Adrenal gland (tissue), 19 donors: Measurements from ENCODE around the gene CHD3. TPM values are rescaled to one million over a fixed set of nuclear protein-coding genes. Genes with fewer than 3 reads are reported as not detected.
A peak's percentile ranks its signal among the peaks of the same experiment; 100 is the strongest.

Source experiments
- DNase-seq, 7 donors: peaks; one replicate each; pipeline ENCODE4 v3.0.0-alpha.2; 2019 to 2020
- H3K27ac ChIP-seq, 5 donors: fragments of 200-600 bp; sonication (generic) in 4 of 5; 1 replicate in 3 of 5; 2 replicates in 2 of 5; pipeline versions ENCODE4 v1.5.1 to v1.8.0; 2016 to 2020; ENCODE audit warnings: mild to moderate bottlenecking in 1 of 5
- H3K27me3 ChIP-seq: fragments of 200-600 bp; 2 replicates; pipeline ENCODE4 v1.8.0; 2021
- H3K36me3 ChIP-seq, 2 donors: fragments of 200-600 bp; replicated peaks in 1 of 2; 1 replicate in 1 of 2; 2 replicates in 1 of 2; pipeline versions ENCODE4 v1.5.1 to v1.8.0; 2018 to 2022
- H3K4me1 ChIP-seq, 2 donors: fragments of 200-600 bp; replicated peaks in 1 of 2; 1 replicate in 1 of 2; 2 replicates in 1 of 2; pipeline versions ENCODE4 v1.5.1 to v1.8.0; 2018 to 2021
- H3K4me3 ChIP-seq, 4 donors: fragments of 200-600 bp; sonication (generic) in 3 of 4; one replicate each; pipeline ENCODE4 v1.5.1; 2016 to 2018
- H3K9me3 ChIP-seq, 3 donors: fragments of 200-600 bp; sonication (generic) in 1 of 3; replicated peaks in 1 of 3; 1 replicate in 2 of 3; 2 replicates in 1 of 3; pipeline versions ENCODE4 v1.5.1 to v1.8.0; 2016 to 2021
- POLR2A ChIP-seq, 2 donors: fragments of 450-650 bp; IDR thresholded peaks; one replicate each; pipeline ENCODE4 v1.6.1; 2017; ENCODE audit warnings: antibody characterized with exemption in 2 of 2, mild to moderate bottlenecking in 2 of 2, moderate library complexity in 1 of 2
- WGBS, 4 donors: extraction: QIAGEN DNeasy Blood & Tissue Kit in 2 of 4; methylation state at CpG; one replicate each; pipeline versions ENCODE4 v1.1.5 to v1.1.7; 2013 to 2017; 5-methylcytosine and 5-hydroxymethylcytosine counted together
- intact Hi-C, 2 donors: fragments of 100-400 bp; cut with DNase I; formaldehyde crosslinking; loops; one replicate each; pipeline versions ENCODE4 v1.14.1 to v1.15.0; 2022 to 2023
- long read RNA-seq, 10 donors: library from polyadenylated mRNA in 3 of 10; unstranded in 2 of 10; stranded (forward) in 1 of 10; transcript quantifications; one replicate each; pipeline ENCODE4 v2.0.0 and lab custom pipeline, GENCODE V29; 2021 to 2026
- polyA plus RNA-seq, 3 donors: library from polyadenylated mRNA; stranded (reverse); fragments of 200-250 nt in 2 of 3; fragments of 350-450 nt in 1 of 3; fragmentation: Illumina TruSeq in 1 of 3; extraction: RNeasy Lipid Tissue Mini Kit (QIAGEN cat#74804) in 1 of 3; gene quantifications; one replicate each; pipeline ENCODE4 v1.2.3, GENCODE V29; 2013 to 2014
- total RNA-seq, 9 donors: library from RNA; depleted of rRNA in 4 of 9; stranded (reverse); fragments of >200 nt in 4 of 9; fragments of 120-200 nt in 1 of 9; fragmentation: NEBNext Ultra II Directional in 1 of 9; extraction: Animal tissue kit (Norgen Biotek cat#: 25700) in 1 of 9; gene quantifications; one replicate each; pipeline versions ENCODE4 v1.1.0 to v1.2.4, GENCODE V29; 2013 to 2023
- TF ChIP-seq, protein P1 (sequence below), 6 experiments: fragments of 450-650 bp in 4 of 6; fragments of 200-600 bp in 2 of 6; sonication (generic) in 1 of 6; IDR thresholded peaks; 1 replicate in 5 of 6; 2 replicates in 1 of 6; pipeline versions ENCODE4 v1.5.1 to v1.8.0; 2016 to 2021; ENCODE audit warnings: antibody characterized with exemption in 6 of 6, mild to moderate bottlenecking in 2 of 6, moderate library complexity in 1 of 6
- donor health status: healthy with polysubstance abuse.
- donor health status: Bipolar disorder and iron deficiency.
- donor health status: DM: yes; HTN: yes; CAD: no.
- donor health status: DM: no; HTN: no; CAD: no.
- donor health status: DM: no; HTN: no; CAD: no.
- donor health status: DM: yes; HTN: yes; CAD: no.

The CHD3 gene
- total RNA-seq (100 to 1,000 TPM in 2 of 9 donors, 10 to 100 TPM in 7; 53.1 to 123 (median 90.9) TPM), polyA plus RNA-seq (100 to 1,000 TPM in 2 of 3 donors, 10 to 100 TPM in 1; 43.8 to 326 (median 104) TPM)
- long read RNA-seq, donor 1, partial matches to known transcripts: 361 of 612 reads
- long read RNA-seq, donor 1, other reads (novel, unspliced or antisense): 250 of 612 reads
- long read RNA-seq, donor 2, partial matches to known transcripts: 11 of 12 reads
- long read RNA-seq, donor 2, other reads (novel, unspliced or antisense): 0 of 12 reads
- long read RNA-seq, donor 3, partial matches to known transcripts: 14 of 14 reads
- long read RNA-seq, donor 3, other reads (novel, unspliced or antisense): 0 of 14 reads
- long read RNA-seq, donor 4, partial matches to known transcripts: 5 of 6 reads
- long read RNA-seq, donor 4, other reads (novel, unspliced or antisense): 0 of 6 reads
- long read RNA-seq, donor 5, partial matches to known transcripts: 25 of 38 reads
- long read RNA-seq, donor 5, other reads (novel, unspliced or antisense): 12 of 38 reads
- long read RNA-seq, donor 6, partial matches to known transcripts: 8 of 11 reads
- long read RNA-seq, donor 6, other reads (novel, unspliced or antisense): 3 of 11 reads
- long read RNA-seq, donor 7, partial matches to known transcripts: 0 of 5 reads
- long read RNA-seq, donor 7, other reads (novel, unspliced or antisense): 0 of 5 reads
- long read RNA-seq, donor 8, partial matches to known transcripts: 14 of 16 reads
- long read RNA-seq, donor 8, other reads (novel, unspliced or antisense): 0 of 16 reads
- long read RNA-seq, donor 9, partial matches to known transcripts: 0 of 2 reads
- long read RNA-seq, donor 9, other reads (novel, unspliced or antisense): 0 of 2 reads
- long read RNA-seq, donor 10, partial matches to known transcripts: 14 of 16 reads
- long read RNA-seq, donor 10, other reads (novel, unspliced or antisense): 0 of 16 reads

DNA sequence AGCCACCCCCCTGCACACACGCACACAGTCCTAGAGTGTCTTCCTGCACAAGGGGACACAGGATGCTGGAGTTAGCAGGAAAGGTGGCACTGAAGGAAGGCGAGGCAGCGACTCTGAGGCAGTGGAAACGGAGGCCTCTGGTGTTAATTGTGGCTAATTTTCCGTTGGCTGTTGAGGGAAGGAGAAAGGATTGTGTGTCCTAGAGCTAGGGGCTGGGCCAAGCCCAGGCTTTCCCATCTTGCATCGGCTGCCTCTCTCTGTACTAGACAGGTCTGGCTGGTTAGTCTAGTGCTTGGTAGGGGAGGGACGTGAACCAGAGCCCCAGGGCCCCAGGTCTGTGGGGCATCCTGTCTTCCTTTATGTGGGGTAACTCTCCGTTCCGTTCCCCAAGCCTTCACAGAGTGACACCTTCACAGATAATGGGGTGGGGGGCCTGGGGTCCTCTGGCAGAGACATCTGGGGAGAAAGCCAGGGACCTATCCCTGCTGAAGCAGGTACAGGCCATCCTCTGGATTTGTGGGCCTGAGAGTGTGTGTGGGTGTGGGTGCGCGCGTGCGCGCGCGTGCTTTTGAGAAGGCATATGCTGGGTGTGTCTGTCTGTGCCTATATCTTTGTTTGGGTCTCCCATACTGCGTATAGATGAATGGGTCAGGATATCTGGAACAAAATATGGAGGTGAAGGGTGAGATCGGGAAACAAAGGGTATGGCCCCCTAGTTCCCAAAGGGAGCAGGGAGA is at the start of gene CHD3:
CHD3 (plus strand) TSS at position 606 of the 737 bp plus-strand sequence. CDS start 212 bp downstream, outside the sequence.
- intact Hi-C loops: no loop called here
- Histone ChIP-seq H3K4me3 (peak within 1 kb of the TSS in 3 of 4 donors; percentile 29 to 97 (median 38)), H3K27ac (peak within 1 kb of the TSS; percentile 81 to 93 (median 90)), H3K27me3 (no peaks in the 10 kb centered on the region), H3K36me3 (peaks cover 0 to 24% of the 10 kb centered on the region in 2 donors), H3K4me1 (peaks cover 38 to 44% of the 10 kb centered on the region in 2 donors), H3K9me3 (no peaks in the 10 kb centered on the region)
- 40 to 54% (median 46%) methylated on average over 15 to 18 of the region's 18 CpGs for WGBS, 4 donors
- peak in 3 of 7 donors; percentile 4 to 58 (median 36) for DNase-seq
- TF ChIP-seq, protein P1, sequence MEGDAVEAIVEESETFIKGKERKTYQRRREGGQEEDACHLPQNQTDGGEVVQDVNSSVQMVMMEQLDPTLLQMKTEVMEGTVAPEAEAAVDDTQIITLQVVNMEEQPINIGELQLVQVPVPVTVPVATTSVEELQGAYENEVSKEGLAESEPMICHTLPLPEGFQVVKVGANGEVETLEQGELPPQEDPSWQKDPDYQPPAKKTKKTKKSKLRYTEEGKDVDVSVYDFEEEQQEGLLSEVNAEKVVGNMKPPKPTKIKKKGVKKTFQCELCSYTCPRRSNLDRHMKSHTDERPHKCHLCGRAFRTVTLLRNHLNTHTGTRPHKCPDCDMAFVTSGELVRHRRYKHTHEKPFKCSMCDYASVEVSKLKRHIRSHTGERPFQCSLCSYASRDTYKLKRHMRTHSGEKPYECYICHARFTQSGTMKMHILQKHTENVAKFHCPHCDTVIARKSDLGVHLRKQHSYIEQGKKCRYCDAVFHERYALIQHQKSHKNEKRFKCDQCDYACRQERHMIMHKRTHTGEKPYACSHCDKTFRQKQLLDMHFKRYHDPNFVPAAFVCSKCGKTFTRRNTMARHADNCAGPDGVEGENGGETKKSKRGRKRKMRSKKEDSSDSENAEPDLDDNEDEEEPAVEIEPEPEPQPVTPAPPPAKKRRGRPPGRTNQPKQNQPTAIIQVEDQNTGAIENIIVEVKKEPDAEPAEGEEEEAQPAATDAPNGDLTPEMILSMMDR (IDR thresholded peaks at IDR 0.05): no peak
- no peak for TF ChIP-seq POLR2A (IDR thresholded peaks at IDR 0.05)

DNA sequence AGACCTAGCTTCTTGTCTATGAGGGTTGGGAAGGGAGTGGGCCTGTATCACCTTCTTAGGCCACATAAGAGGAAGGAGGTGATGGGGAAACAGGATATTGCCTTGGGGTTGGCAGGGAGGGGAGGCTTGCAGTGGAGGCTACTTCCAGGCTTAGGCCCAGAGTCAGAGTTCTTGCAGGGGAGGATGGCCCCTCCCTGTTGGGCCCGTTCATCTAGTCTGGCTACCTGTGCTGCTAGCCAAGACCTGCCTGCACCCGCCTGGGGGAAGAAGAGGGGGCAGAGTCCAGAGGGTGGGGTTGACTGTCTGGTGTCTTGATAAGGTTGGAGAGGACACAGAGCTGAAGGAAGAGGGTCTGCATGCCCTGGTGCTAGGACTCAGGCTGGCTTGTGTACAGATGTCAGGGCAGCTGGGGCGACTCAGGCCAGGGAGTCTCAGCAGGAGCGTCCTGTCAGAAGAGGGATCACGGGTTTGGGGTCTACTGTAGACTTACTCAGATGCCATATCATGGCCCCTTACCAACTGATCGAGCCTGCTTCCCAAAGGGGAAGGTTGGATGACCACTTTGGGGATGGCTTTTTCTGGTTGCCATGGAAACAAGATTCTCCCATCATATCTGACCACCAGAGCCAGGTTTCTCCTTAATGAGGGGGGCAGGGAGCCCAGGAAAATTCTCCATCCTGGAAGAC is 49.3 kb upstream of the CHD3 start:
- H3K9me3 ChIP-seq: no peaks in the 10 kb centered on the region
- DNase-seq: peak in 2 of 7 donors; percentile 8 to 22
- peak overlapping the region in 3 of 5 donors; percentile 16 to 99 (median 98) for H3K27ac ChIP-seq
- WGBS, 4 donors: 70 to 83% (median 79%) methylated on average over 5 to 6 of the region's 6 CpGs
- no peaks in the 10 kb centered on the region for H3K27me3 ChIP-seq
- peaks cover 26 to 44% of the 10 kb centered on the region in 2 donors for H3K4me1 ChIP-seq
- no peak overlapping the region for H3K4me3 ChIP-seq
- intact Hi-C loops: no loop called here
- no peak for TF ChIP-seq POLR2A (IDR thresholded peaks at IDR 0.05)
- TF ChIP-seq, protein P1 (IDR thresholded peaks at IDR 0.05): no peak
- H3K36me3 ChIP-seq: no peaks in the 10 kb centered on the region

DNA sequence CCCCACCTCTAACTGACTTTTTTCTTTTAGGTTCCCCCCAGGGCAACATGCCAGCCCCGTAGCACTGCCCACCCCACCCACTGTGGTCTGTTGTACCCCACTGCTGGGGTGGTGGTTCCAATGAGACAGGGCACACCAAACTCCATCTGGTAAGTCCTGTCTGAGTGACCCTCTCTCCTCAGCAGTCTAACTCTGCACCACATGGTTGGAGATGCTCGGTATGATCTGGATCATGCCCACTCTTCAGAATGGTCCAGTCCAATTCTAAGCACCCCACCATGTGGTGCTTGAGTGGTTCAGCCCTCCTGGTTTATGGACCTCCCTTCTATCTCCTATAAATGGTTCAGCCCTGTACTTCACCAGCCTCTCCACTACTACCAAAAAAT is 48.7 kb upstream of the CHD3 start:
- H3K4me1 ChIP-seq: peaks cover 26 to 44% of the 10 kb centered on the region in 2 donors
- peak in 2 of 7 donors; percentile 7 to 28 for DNase-seq
- 50 to 72% (median 65%) methylated on average over 2 of the region's 2 CpGs for WGBS, 4 donors
- no peak overlapping the region for H3K4me3 ChIP-seq
- no peaks in the 10 kb centered on the region for H3K9me3 ChIP-seq
- no peaks in the 10 kb centered on the region for H3K36me3 ChIP-seq
- intact Hi-C loops: no loop called here
- H3K27ac ChIP-seq: peak overlapping the region in 2 of 5 donors; percentile 3 to 99
- TF ChIP-seq, protein P1 (IDR thresholded peaks at IDR 0.05): no peak
- H3K27me3 ChIP-seq: no peaks in the 10 kb centered on the region
